MM.1S (cell line): ENCODE data around the gene RGS19.

ENCODE experiments used
- CTCF ChIP-seq: fragments of 300-600 bp; sonication (generic); IDR thresholded peaks from 2 replicates; pipeline ENCODE4 v1.5.1; 2016; ENCODE audit warnings: antibody characterized with exemption, low read length, mixed read lengths
- EZH2 ChIP-seq: fragments of 300-600 bp; sonication (generic); optimal IDR thresholded peaks from 2 replicates; pipeline ENCODE3; 2017; ENCODE audit warnings: low read depth, mild to moderate bottlenecking, antibody characterized with exemption, low read length, mixed read lengths
- EZH2phosphoT487 ChIP-seq: fragments of 300-600 bp; sonication (generic); IDR thresholded peaks from 2 replicates; pipeline ENCODE4 v1.6.1; 2018; ENCODE audit warnings: antibody characterized with exemption, low read length

- TF ChIP-seq CTCF (no peak), EZH2 (no peak), EZH2phosphoT487 (no peak)
Measured at GRCh38 chr20:64106981-64107735, 27.8 kb upstream of the RGS19 start, which contains the start of gene NPBWR2.
